A549 (cell line): ENCODE measurements around the gene GPBAR1.

ENCODE experiments used
- CTCF ChIP-seq: fragments of >200 bp; sonication (Bioruptor Twin); formaldehyde crosslinking; IDR thresholded peaks from 3 replicates; pipeline ENCODE4 v1.5.1; 2016
- EHMT2 ChIP-seq: fragments of 200-600 bp; sonication (generic); IDR thresholded peaks from 2 replicates; pipeline ENCODE4 v1.6.1; 2016; ENCODE audit warnings: antibody characterized with exemption, low read depth, mild to moderate bottlenecking, moderate library complexity
- EP300 ChIP-seq, 2 experiments: fragments of >200 bp; sonication (Bioruptor Twin); formaldehyde crosslinking; IDR thresholded peaks; 2 replicates in 1 of 2; 3 replicates in 1 of 2; pipeline ENCODE4 v1.6.1; 2016 to 2017
- MAX ChIP-seq: IDR thresholded peaks from 2 replicates; pipeline ENCODE4 v1.6.1; 2012
- RAD21 ChIP-seq, 2 experiments: fragments of >200 bp in 1 of 2; sonication (Bioruptor Twin) in 1 of 2; formaldehyde crosslinking in 1 of 2; IDR thresholded peaks in 1 of 2; conservative IDR thresholded peaks in 1 of 2; 2 replicates in 1 of 2; 3 replicates in 1 of 2; pipeline ENCODE4 v1.6.1; 2012 to 2018; ENCODE audit warnings: inconsistent platforms in 1 of 2
- ZFP36 ChIP-seq: fragments of 450-650 bp; IDR thresholded peaks from 2 replicates; pipeline ENCODE4 v1.6.1; 2014; ENCODE audit warnings: borderline replicate concordance; ENCODE audit not compliant: partially characterized antibody

- TF ChIP-seq CTCF = no peak
- TF ChIP-seq ZFP36 = no peak
- no peak for TF ChIP-seq EHMT2
- TF ChIP-seq RAD21 (conservative IDR thresholded peaks at IDR 0.05 in 1 of 2, IDR thresholded peaks at IDR 0.05 in 1 of 2) = no peak
- no peak for TF ChIP-seq MAX
- no peak for TF ChIP-seq EP300 (IDR thresholded peaks at IDR 0.05)
Measured at GRCh38 chr2:218259099-218259961, 1.5 kb upstream of the GPBAR1 start.
